ENCODE results near the gene NIT1. TPM values are rescaled to one million over a fixed set of nuclear protein-coding genes. Genes with fewer than 3 reads are reported as not detected.

The NIT1 gene
- total and polyA plus RNA-seq, 9 of the 15 experiments (the other 6 are each of a cell fraction or from before 2014, with no cell fraction given): 18.4 to 76.0 (median 33.7) TPM

DNA sequence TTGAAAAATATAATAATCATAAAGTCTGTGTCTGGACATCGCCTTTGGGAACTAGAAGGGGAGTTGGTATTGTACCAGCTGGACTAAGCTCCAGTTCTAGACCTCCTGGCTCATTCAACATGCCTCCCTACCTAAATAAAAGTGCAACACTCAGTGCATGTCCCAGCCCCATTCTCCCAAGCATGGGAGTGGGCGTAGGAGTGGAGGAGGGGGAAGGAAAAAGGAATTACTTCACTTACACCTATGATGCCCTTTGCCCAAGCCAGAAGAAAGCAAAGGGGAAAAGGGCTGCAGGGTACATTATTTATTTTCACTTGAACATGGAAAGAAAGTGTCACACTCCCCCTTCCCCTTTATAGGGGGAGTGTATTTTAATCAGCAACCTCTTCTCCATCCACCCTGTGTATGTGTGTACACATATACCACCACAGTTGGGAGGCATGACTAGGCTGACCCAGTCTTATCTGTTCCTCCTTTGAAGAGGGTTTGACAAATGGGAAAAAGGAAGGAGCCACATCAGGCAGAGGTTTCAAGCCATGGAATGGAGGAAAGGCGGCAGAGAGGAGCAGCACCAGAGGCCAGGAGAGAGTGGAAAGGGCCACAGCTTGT is 3.2 kb downstream of the NIT1 start:
- Histone ChIP-seq H3K4me1 (replicated peaks in 1 of 2; ENCODE audit: control insufficient read depth in 2 of 2, insufficient read depth in 2 of 2, low read length in 2 of 2) (peaks cover 24 to 28% of the 10 kb centered on the region in 2 experiments), H3K9me1 (ENCODE audit: control insufficient read depth, insufficient read depth, low read length) (no peaks in the 10 kb centered on the region), H3K36me3 (ENCODE audit: control insufficient read depth, insufficient read depth, low read length) (peaks cover 67% of the 10 kb centered on the region), H3K79me2 (ENCODE audit: control insufficient read depth, insufficient read depth, low read length) (peaks cover 46% of the 10 kb centered on the region), H3K9me3 (replicated peaks; ENCODE audit: control insufficient read depth, insufficient read depth, low read depth, low read length) (no peaks in the 10 kb centered on the region), H3K27me3 (ENCODE audit: control insufficient read depth in 2 of 2, insufficient read depth in 2 of 2, low read length in 2 of 2) (no peaks in the 10 kb centered on the region; a peak in 1 of 5 replicates), H4K20me1 (replicated peaks; ENCODE audit: control insufficient read depth, insufficient read depth, low read length) (peaks cover 3% of the 10 kb centered on the region; the same call in 1 of the 2 replicates), H2AFZ (ENCODE audit: low read depth, low read length) (no peak overlapping the region), H3K9ac (ENCODE audit: insufficient read depth in 1 of 2, low read depth in 2 of 2, low read length in 2 of 2) (no peak overlapping the region; a peak in 1 of 4 replicates), H3K4me3 (no peak overlapping the region), H3K4me2 (ENCODE audit: insufficient read depth, low read length) (no peak overlapping the region), H3K27ac (ENCODE audit: extremely low read depth, low read depth, low read length) (peak overlapping the region; percentile 2; the same call in 1 of the 3 replicates)
- ChIA-PET CTCF (ENCODE audit: low intra/inter-chr PET ratio) (no interaction called here), POLR2A (interaction anchor here (0.5 to 2.5 kb wide), 6 partner anchors 9 to 132 kb away, joined by 3 to 20 read pairs (median 4); partner anchors contain the start of gene DEDD)
- DNase-seq (ENCODE audit: extremely low read depth in 1 of 4, low spot score in 3 of 4) (no peak), ATAC-seq (no peak), FAIRE-seq (no peak)
- in situ Hi-C loops (cut with MboI): no loop called here
- no TSS peak for BruUV-seq (replicated peaks)
- TF ChIP-seq EGR1 (conservative IDR thresholded peaks at IDR 0.05): peak; percentile 43
- TF ChIP-seq ZSCAN32 (CRISPR knock-in tag; IDR thresholded peaks at IDR 0.05): no peak
- TF ChIP-seq, protein P1, sequence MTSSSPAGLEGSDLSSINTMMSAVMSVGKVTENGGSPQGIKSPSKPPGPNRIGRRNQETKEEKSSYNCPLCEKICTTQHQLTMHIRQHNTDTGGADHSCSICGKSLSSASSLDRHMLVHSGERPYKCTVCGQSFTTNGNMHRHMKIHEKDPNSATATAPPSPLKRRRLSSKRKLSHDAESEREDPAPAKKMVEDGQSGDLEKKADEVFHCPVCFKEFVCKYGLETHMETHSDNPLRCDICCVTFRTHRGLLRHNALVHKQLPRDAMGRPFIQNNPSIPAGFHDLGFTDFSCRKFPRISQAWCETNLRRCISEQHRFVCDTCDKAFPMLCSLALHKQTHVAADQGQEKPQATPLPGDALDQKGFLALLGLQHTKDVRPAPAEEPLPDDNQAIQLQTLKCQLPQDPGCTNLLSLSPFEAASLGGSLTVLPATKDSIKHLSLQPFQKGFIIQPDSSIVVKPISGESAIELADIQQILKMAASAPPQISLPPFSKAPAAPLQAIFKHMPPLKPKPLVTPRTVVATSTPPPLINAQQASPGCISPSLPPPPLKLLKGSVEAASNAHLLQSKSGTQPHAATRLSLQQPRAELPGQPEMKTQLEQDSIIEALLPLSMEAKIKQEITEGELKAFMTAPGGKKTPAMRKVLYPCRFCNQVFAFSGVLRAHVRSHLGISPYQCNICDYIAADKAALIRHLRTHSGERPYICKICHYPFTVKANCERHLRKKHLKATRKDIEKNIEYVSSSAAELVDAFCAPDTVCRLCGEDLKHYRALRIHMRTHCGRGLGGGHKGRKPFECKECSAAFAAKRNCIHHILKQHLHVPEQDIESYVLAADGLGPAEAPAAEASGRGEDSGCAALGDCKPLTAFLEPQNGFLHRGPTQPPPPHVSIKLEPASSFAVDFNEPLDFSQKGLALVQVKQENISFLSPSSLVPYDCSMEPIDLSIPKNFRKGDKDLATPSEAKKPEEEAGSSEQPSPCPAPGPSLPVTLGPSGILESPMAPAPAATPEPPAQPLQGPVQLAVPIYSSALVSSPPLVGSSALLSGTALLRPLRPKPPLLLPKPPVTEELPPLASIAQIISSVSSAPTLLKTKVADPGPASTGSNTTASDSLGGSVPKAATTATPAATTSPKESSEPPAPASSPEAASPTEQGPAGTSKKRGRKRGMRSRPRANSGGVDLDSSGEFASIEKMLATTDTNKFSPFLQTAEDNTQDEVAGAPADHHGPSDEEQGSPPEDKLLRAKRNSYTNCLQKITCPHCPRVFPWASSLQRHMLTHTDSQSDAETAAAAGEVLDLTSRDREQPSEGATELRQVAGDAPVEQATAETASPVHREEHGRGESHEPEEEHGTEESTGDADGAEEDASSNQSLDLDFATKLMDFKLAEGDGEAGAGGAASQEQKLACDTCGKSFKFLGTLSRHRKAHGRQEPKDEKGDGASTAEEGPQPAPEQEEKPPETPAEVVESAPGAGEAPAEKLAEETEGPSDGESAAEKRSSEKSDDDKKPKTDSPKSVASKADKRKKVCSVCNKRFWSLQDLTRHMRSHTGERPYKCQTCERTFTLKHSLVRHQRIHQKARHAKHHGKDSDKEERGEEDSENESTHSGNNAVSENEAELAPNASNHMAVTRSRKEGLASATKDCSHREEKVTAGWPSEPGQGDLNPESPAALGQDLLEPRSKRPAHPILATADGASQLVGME (CRISPR knock-in tag; IDR thresholded peaks at IDR 0.05): no peak
- no peak for TF ChIP-seq GATA2 (CRISPR knock-in tag; IDR thresholded peaks at IDR 0.05)
- no peak for TF ChIP-seq CBX3 (IDR thresholded peaks at IDR 0.05; ENCODE audit: borderline replicate concordance in 1 of 2, low read length in 2 of 2)
- no peak for TF ChIP-seq WHSC1 (IDR thresholded peaks at IDR 0.05; ENCODE audit: low read length)
- WGBS (ENCODE audit: insufficient coverage, low coverage, missing lambda C conversion rate): 93% methylated on average over 3 of the region's 3 CpGs
- intact Hi-C loops (cut with micrococcal nuclease): no loop called here

Data from K562 (cell line).